HG03135 (cell line): Measurements from ENCODE around the gene NME9.

Source experiments
- ATAC-seq: cut with Tn5 transposase; IDR thresholded peaks from one replicate; pipeline ENCODE4 v1.9.1; 2021; ENCODE audit warnings: mild to moderate bottlenecking, moderate library complexity; ENCODE audit not compliant: unreplicated experiment

The NME9 gene

DNA sequence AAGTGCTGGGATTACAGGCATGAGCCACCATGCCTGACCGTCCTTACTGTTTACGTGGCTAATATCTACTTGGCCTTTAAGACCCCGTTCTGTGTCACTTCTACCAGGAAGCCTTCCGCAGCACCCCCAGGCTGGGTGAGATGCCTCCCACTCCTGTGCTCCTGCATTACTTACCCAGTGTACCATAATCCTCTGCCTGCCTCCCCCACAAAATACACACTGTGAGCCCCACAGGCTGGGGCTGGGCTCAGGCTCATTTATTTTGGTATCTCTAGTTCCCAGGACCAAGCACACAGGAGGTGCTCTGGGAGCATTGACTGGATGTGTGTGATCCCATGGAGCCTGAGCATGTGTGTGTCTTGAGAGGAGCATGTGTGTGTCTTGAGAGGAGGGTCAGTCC lies 33.7 kb upstream of the NME9 start:
- ATAC-seq, result no peak

DNA sequence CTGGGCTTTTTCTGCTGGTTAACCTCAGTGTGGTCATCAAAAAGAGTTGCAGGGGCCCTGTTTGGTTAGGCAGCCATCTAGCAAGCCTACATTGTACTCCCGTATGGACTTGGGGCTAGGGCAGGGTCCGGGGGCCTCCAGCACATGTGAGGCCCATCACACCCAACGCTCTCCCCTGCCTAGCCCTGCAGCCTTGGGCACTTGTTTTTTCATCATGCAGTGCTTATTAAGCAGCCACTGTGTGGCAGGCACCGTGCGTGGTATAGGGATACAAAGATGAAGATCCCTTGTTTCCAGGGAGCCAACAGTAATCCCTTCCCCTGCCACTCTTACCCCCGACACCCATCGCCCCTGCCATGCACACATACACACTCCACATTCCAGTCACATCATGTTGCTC lies 32.9 kb upstream of the NME9 start:
- ATAC-seq, result no peak

DNA sequence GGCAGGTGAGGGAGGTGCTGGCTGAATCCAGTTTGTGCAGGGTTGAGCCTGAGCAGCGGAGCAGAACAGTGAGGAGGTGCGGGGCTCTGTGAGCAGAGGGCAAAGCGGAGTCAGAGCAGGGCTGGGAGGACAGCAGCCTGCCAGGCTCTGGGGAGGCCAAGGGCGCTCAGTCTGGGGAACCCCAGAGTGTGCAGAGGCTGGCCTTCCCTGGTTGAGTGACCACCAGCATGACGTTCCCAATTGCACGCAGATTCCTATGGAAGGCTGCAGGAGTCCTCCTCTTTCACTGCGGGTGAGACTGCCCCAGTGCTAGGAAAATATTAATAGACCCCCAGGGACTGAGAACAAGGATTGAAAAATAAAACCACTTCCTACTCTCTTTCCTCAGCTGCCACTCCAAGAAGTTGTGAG lies 31.9 kb upstream of the NME9 start:
- ATAC-seq, result no peak

DNA sequence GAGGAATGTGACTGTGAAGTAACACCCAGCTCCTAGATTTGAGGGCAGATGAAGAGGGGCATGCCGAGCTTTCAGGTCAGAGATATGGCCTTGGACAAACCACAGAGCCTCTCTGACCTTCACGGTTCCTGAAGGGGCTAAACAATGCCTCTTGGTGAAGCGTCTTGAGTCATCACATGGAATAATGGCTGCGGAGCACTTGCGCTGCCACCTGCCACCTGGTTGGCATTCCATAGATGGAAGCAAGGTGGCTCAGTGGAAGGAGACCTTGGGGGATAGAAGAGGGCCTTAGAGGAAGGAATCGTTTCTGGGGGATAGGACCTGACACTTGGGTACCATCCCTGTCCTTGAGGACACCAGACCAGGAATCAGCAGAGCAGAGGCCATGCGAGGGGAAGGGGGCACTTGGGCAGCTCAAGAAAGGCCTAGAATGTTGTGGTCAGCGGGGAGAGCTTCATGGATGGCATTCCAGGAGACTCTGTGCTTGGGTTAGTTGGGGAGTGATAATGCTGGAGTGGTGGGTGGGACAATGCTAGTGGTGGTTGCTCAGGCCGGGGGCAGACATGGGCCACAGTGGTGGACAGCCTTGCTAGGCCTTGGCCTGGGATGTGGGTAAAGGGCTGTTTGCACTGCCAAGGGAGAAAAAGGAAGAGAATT lies 31.3 kb upstream of the NME9 start:
- no peak for ATAC-seq

DNA sequence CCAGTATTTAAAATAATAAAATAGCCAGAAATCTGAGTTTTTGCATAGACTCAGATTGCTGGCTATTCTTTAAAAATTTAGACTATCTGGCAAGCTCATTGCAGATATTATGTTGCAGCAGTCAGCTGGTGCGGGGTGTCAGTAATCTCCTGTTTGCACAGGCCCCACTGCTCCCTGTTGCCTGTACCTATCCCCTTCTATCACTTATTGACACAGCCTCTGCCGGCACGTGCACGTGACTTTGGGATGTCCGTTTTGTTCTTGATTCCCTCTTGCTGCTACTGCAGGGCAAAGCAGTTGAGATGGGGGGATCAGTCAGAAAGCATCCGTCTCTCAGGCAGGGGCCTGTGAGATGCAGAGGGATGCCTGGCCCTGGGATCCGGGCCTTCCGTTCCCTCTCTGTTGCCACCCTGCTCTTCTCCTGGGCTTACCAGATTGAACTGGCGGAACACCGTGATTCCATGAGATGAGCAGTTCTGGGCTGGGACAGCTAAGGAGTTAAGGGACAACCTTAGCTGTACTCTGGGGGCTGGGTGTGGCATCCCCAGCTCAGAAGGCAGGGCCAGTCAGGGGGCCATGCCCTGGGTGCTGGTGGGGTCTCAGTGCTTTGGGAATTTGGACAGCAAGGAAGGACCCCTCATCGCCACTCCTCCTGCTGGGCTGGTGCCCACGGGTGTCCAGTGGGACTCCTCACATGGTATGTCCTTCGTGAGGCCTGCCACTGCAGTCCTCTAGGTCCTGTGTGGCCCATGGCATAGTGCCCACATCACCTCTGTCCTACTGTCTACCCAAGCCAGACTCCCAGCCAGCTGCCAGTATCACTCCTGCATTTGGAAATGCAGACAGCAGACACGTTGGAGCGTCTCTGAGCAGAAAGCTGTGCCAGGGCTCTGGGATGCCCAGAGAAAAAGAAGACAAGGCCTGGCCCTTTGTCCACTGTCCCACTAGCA lies 30.5 kb upstream of the NME9 start:
- ATAC-seq, result no peak

DNA sequence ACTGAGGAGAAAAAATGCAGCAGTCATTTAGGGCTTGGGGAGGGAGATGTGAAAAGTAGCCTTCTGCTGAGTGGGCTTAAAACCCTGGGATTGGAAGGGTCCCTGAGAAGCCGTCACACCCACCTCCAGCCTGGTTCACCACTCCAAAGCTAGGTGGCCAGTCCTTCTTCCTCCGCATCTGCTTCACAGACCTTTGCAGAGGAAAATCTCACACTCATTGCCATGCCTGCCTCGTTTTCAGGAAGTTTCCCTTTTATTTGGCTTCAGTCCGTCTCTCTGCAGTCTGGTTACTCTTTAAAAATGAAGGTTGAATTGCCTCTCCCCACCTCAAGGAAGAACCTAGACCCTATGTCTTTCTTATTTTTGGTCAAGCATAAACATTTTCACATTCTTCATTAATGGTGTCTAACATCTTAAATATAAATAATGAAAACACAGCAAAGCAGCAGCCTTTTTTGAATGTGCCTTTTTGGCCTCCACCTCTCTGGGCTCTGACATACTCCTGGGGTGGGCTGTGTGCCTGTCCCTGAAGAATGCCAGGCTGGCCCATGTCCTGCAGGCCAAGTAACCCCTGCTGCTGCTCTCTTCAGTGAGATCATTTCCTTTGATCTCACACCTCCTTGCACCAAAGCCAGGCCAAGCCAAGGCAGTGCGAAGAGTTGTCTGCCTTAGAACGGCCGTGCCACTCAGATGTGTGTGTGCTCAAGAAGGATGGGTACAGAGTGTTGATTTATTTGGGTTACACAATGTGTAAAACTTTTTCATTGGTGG lies 29.7 kb upstream of the NME9 start:
- no peak for ATAC-seq

DNA sequence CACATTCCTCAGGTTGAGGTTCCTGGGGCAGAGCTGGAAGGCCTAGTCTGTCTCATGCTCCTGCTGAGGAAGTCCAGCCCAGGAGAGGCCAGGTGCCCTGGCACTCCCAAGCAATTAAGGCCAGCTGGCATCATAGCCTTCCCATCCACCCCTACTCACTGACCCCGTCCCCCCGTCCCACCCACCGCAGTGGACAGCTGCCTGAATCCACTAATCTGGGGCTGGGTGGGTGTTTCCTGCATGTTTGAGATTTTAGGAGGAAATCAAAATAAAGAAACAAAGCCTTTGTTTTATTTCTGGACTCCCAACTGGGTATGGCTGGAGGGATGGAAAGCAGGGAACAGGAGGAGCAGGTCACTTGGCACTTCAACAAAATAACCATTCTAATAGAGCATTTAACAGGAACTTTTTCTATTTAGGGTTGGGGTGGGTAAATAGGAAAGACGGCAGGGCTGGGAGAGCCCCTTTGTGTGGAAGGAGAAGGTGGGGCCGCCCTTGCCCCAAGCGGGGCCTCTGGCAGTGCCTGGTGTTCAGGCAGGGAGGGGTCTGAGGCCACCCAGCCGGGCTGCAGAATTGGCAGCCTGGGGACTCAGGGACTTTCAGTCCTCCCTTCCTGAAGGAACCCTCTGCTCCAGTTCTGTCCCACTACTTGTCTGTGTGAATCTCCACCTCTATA lies 27.2 kb upstream of the NME9 start:
- ATAC-seq, result no peak

DNA sequence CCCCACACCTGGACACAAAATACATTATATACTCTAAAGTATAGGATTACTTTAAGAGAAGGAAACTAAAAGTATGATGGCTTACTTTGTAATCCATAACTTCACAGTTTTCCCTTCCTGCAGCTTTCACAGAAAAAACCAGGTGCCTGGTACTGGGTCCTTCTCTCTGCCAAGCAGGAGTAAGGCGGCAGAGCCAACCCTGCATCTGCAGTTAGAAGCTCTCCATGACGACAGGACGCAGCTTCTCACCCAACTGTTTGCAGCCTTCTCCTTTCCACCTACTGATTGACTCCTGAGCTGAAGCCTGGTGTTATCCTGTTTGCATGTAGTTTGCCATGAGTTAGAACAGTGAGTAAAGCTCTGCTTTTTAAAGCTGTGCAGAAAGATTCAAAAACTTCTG lies 25.4 kb upstream of the NME9 start:
- no peak for ATAC-seq

DNA sequence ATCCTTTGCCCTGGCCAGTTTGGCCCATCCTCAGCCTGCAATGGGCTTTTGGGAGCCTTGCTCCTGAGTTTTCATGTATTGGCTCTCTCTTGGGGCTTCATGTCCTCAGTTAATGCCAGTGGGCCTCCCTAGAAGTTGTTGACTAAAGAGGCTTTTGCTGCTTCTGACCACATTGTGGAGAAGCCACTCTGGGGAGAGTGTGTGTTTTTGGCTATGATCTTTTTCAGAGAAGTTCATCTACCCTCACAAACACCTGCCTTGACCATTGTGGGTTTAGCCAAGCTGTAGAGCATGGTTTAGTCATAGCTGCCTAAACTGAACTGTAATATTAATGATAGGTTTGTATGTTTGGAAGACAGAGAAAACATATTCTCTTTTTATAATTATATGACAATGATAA lies 24.7 kb upstream of the NME9 start:
- no peak for ATAC-seq

DNA sequence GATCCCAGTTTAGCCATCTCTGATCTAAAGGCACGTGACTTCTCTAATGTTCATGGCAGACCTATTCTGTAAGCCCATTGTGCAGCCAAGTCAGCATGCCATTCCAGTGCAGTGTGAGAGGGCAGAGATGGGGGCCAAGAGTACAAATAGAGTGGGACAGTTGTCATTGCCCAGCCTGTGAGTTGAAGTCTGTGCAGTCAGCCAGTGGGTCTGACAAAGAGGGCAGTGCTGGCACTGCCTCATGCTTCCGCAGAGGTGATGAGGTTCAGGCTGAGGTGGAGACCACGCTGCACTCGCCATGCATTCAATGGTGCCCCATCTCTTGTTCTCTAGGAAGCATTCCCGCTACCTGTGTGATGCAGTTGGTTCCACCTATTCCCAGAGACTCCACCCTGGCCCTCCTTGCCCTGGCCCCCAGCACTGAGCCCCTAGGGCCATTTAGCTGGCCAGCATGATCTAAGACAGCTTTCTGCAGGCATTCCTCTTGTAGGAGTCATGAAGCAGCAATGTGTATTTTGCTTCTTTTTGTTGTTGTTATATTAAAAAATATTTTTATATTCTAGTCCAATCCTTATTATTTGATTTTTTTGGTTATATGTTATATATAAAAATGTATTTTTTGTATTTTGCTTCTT lies 22.4 kb upstream of the NME9 start:
- ATAC-seq, result no peak

DNA sequence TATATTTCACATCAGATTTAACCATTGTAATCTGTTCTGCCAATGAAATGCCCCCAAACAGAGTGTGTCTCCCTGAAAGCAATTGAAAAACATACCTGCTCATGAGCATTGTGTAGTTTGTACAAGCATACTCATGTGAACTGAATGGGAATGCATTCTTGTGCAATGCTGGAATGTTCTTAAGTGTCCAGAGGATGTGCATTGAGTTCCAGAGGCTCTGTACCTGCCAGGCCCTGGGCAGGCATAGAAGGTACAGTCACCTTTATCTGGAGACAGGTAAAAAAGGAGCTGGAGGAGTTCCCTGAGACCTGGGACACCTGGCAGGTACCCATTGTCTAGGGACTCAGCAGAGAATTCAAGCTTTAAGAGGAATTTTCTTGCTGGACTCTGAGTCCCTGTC lies 21.5 kb upstream of the NME9 start:
- ATAC-seq, result no peak

DNA sequence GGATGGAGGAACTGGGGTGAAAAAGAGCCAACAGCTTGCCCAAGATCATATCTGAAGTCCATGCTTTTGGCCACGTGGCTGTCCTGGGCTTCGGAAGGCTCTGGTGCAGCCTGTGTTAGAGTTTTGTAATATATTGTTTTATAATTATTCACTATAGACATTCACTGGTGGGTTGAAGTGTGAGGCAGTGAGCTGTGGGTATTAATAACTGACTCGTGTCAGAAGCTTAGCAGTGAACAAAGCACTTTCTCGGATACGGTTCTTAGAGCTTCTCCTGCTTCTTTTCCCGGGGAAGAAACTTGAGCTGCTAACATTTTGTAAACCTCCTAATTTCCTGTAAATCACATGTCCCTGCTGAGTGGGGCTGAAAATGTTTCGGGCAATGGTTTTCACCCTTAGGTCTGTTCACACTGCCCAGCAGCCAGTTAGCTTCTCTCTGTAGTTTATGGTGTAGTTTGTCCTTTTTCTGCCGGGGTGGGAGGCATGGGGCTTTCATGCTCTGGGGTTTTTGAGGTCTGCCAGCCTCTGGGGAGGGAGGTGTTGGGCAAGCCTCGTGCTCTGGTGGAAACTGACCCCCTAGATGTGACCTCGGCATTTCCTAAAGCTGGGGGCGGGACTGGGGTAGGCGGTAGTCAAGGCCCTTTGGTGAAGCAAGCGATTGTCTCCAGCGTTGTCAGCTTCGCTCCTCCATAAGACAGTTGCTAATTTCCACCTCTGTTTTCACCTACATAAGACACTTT lies 20.4 kb upstream of the NME9 start:
- ATAC-seq, result no peak

DNA sequence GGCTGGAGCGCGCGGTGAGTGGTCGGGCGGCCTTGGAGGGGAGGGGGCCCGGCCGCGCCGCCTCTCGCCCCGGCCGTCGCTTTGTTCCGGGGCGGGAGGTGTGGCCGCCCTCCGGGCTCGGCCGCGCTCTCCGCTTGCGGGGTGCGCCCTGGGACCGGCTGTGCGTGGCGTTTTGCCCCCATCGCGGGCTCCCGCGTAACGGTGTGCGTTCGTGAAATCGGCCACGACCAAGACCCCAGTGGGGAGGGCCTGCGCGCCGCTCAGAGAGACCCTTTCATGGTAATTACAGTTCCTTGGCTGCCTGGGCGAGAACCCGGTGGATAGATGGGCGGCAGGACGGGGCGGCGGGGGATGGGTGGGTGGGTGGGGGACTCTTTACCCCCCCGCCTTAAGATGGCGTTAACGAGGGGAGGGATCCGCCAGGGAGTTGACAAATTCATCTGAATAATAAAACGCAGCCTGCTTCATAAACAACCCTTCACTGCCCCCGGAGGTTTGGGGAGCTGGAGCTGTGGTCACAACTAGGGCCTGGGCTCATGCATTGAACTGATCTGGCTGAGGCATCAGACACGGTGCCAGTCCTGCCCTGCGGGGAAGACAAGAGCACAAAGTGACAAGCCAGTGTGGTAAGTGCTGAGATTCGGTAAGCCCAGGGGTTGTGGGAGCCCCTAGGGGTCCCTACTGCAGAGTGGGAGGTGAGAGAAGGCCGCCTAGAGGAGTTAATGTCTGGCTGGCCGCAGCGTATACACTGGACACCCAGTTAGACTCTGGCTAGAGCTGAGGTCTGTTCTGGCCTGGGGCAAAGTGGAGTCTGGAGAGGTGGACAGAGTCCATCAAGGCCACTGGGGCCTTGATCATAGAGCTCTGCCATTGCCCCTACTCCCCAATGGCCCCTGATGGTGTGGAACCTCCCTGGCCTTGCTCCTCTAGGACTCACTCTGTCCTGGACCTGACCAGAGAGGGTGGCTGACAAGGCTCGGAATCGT lies 19.4 kb upstream of the NME9 start:
- ATAC-seq, result no peak

DNA sequence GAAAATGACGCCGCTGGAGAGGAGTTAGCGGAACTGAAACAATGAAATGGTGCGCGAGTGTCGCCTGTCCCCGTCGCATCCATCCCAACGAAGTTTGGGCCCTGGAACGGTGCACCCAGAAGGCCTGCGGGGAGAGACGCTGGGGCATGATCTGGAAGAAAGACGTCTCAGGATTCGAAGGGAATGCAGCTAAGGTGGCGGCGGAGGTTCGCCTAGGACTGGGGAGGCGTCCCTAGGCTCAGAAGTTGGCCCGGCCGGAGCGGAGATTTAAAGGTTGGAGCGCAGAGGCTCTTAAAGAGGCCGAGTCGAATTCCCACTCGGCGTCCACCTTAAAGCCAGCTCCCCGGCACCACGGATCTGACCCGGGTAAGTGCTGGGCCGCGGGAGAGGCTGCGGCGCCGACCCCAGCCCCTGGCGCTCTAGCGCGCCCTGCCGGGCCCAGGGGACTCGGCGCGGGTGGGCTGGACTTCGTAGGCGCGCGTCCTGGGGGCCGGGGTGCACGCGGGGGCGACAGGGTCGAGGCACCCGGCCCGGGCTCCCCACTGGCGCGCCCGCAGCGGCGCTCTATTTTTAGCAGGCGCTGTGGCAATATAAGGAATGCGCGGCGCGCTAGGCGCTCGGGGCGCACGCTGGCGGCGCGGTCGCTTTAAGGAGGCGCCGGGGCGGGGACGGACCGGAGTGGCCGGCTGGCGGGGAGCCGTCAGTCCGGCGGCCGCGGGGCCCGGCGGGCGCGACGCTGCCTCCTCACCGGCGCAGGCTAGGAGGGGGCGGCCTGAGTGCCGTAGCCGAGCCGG lies 18.5 kb upstream of the NME9 start, which contains the start of gene MRAS:
MRAS (plus strand) TSS at position 620 of the 794 bp plus-strand sequence. CDS start 24,305 bp downstream, outside the sequence.
- ATAC-seq, result no peak

DNA sequence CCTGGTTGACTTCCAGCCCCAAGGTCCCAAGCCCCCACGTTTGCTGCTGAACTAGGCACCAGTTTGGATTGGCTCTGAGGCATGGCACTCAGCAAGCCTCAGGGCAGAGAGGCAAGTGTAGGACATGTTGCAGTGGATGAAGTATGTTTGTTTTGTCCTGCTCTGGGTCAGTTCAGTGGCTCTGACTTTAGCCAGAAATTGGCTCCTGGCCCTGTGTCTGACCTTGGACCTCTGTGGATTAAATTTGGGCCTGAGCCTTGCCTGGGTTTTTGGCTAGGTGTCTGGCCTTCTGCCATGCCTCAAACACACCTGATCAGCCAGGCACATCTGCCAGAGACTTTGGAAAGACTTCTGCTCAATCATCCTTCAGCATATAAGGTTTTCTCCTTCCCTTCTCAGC lies 15.1 kb upstream of the NME9 start:
- no peak for ATAC-seq

DNA sequence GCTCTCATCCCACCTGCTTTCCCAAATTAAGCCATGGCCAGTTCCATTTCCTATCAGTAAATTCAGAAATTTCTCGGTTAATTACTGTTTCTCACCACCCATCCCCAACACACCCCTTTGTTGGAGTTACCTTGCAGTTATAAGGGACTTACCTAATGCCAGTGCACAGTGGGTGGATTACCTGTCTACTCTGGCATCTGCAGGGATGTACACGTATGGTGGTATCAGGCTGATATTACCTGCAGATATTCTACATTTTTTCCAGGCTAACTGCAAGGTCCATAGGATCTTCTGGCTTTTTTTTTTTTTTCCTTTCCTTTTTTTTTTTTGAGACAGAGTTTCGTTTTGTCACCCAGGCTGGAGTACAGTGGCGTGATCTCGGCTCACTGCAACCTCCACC lies 10.9 kb upstream of the NME9 start:
- ATAC-seq, result no peak

DNA sequence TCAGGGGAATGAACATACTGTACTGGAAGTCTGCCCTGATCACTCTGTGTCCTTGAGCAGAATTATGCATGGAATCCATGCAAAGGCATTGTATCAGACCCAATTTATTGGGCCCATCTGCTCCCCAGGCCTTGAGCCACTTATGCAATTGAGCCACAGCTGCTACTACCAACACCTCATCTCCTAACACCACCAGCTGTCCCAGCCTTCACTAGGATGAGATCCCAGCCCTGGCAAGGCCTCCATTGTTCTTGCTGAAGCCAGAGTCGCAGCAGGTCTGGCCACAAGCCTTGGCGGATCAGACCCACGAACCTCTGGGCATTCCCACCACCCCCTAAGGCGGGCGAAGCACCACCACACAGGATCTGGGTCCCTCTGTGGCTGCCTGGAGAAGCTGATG lies 9.2 kb upstream of the NME9 start:
- no peak for ATAC-seq

DNA sequence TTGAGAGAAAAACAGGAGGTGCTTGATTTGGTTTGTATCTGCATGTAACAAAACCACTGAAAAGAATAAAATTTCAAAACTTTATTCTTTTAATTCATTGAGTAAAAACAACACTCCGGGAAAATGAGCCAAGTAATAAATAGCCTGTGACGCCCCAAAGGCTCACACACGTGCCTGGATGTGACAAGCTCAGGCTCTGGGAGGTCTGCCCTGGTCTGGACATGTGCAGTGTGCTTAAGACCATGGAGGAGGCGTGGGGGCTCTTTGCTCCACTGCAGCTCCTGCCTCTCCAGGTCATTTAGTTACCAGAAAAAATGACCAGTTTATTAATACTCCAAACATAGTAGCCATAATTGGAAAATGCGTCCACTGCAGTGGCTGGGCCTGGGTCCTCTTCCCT lies 8.6 kb upstream of the NME9 start:
- no peak for ATAC-seq
